Vagina (tissue), 2 donors: ENCODE results near the gene CEP290.

Experiments
- POLR2AphosphoS5 ChIP-seq, 2 donors: sonication (generic); formaldehyde crosslinking; IDR thresholded peaks; one replicate each; pipeline ENCODE4 v1.9.0; 2017; ENCODE audit warnings: antibody characterized with exemption in 2 of 2, mild to moderate bottlenecking in 2 of 2, low read depth in 1 of 2; ENCODE audit not compliant: insufficient read depth in 1 of 2
- TF ChIP-seq, protein P1 (sequence below), 3 experiments: fragments of 450-650 bp in 2 of 3; fragments of 200-600 bp in 1 of 3; sonication (generic) in 1 of 3; IDR thresholded peaks; one replicate each; pipeline ENCODE4 v1.5.1; 2017 to 2019; ENCODE audit warnings: antibody characterized with exemption in 3 of 3, mild to moderate bottlenecking in 2 of 3, moderate library complexity in 2 of 3

DNA sequence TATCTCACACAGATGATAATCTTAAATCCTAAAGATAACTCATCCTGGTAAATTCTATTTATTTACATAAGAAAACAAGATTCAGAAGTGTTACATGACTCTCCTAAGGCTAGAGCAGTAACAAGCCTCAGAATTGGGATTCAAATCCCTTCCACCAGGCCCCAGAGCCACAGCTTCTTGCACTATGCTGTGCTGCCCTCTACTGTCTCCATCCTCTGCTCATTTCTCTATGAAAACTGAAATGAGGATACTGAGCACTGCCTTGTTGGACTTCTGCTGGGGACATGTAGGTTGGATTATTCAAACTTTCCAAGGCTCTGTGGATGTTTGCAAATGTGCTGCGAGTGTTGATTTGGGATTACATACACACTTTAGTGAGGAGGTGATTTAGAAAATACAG is 89.2 kb downstream of the CEP290 start:
- TF ChIP-seq, protein P1, sequence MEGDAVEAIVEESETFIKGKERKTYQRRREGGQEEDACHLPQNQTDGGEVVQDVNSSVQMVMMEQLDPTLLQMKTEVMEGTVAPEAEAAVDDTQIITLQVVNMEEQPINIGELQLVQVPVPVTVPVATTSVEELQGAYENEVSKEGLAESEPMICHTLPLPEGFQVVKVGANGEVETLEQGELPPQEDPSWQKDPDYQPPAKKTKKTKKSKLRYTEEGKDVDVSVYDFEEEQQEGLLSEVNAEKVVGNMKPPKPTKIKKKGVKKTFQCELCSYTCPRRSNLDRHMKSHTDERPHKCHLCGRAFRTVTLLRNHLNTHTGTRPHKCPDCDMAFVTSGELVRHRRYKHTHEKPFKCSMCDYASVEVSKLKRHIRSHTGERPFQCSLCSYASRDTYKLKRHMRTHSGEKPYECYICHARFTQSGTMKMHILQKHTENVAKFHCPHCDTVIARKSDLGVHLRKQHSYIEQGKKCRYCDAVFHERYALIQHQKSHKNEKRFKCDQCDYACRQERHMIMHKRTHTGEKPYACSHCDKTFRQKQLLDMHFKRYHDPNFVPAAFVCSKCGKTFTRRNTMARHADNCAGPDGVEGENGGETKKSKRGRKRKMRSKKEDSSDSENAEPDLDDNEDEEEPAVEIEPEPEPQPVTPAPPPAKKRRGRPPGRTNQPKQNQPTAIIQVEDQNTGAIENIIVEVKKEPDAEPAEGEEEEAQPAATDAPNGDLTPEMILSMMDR (IDR thresholded peaks at IDR 0.05), result no peak
- TF ChIP-seq POLR2AphosphoS5 (IDR thresholded peaks at IDR 0.05; ENCODE audit: insufficient read depth in 1 of 2, low read depth in 1 of 2), result no peak
